ENCODE measurements around the gene CLTB.

- TF ChIP-seq EZH2 (IDR thresholded peaks at IDR 0.05) (no peak), CEBPB (IDR thresholded peaks at IDR 0.05; ENCODE audit: low read depth) (no peak), TCF7L2 (IDR thresholded peaks at IDR 0.05; ENCODE audit: borderline replicate concordance, extremely low read depth, insufficient read depth, insufficient read length) (no peak), EGR1 (IDR thresholded peaks at IDR 0.05; ENCODE audit: low read depth) (no peak), POLR2A (IDR thresholded peaks at IDR 0.05; ENCODE audit: borderline replicate concordance, extremely low read depth, insufficient read depth, insufficient read length) (no peak)
- TF ChIP-seq, protein P1, sequence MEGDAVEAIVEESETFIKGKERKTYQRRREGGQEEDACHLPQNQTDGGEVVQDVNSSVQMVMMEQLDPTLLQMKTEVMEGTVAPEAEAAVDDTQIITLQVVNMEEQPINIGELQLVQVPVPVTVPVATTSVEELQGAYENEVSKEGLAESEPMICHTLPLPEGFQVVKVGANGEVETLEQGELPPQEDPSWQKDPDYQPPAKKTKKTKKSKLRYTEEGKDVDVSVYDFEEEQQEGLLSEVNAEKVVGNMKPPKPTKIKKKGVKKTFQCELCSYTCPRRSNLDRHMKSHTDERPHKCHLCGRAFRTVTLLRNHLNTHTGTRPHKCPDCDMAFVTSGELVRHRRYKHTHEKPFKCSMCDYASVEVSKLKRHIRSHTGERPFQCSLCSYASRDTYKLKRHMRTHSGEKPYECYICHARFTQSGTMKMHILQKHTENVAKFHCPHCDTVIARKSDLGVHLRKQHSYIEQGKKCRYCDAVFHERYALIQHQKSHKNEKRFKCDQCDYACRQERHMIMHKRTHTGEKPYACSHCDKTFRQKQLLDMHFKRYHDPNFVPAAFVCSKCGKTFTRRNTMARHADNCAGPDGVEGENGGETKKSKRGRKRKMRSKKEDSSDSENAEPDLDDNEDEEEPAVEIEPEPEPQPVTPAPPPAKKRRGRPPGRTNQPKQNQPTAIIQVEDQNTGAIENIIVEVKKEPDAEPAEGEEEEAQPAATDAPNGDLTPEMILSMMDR (IDR thresholded peaks at IDR 0.05 in 2 of 3, conservative IDR thresholded peaks at IDR 0.05 in 1 of 3; ENCODE audit: borderline replicate concordance in 1 of 3, insufficient read depth in 1 of 3, low read depth in 2 of 3, low read length in 2 of 3): no peak
Measured at GRCh38 chr5:176391999-176392398, 24.3 kb downstream of the CLTB start.
